Stimulated activated CD8-positive, alpha-beta memory T cell treated with anti-CD3 and anti-CD28 coated beads, Interleukin-12 subunit alpha, Interleukin-12 subunit beta, amount 100 ng/mL, for 1 hour (primary cell): ENCODE measurements around the gene TSHZ3.

Source experiments
- DNase-seq: peaks from one replicate; pipeline ENCODE4 v3.0.0-alpha.2; 2020; ENCODE audit warnings: low read depth

The TSHZ3 gene

DNA sequence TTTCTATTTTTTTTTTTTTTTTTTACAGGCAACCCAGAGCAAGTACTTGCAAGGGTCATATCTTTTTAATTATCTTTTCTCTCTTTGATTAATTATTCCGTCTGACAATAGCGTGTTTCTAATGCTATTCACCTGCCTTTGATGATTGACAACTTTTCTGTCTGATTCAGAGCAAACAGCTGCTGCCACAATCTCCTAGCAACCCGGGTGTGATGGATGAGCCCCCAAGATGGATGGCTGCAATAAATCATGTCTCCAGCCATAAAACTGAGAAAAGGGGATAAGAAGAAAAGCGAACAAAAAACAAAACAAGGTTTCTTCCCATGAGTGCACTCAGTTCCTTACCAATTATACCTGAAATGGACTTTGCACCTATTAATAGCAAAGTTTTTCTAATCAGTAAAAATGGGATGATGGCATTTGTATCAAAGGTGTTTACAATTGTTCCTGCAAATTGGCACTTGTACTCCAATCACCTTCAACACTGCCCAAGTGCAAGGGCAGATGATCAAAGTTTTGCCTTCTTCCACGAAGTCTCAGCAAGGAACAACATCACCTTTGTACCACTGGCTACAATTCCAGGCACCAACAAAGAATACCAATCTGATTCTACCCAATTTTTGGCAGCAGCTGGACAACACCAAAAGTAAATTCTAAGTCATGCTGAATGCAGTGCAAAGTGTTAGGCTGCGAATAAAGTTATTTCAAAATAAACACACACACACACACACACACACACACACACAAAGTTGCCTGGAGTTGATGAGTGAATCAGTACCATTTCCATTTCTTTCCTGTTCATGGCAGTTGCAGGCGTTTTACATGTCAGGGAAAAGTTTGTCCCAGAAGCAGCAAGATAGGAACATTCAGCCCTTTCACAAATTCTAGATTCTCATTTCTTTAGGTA is 12.0 kb downstream of the TSHZ3 start:
- no peak for DNase-seq

DNA sequence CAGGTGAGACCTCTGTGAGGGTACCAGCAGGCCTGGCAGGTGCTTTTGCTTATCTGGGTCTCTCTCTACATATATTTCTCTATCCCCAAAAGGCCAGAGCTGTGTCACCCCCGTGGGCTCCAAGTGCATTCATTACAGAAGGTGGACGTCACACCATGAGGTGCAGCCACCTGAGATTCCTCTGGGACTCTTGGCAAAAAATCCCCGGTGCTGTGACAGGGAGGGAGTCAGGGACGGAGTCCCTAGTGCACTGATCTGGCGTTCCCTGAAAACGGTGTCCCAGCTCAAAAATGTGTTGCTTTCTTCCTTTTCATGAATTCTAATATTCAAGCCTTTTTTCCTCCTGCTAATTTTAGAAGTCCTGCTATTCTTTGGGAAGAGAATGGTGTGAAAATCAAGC is 13.5 kb downstream of the TSHZ3 start:
- DNase-seq, result no peak

- DNase-seq, result no peak
Observed at GRCh38 chr19:31334849-31335624, 14.2 kb downstream of the TSHZ3 start.

- DNase-seq, result no peak
Observed at GRCh38 chr19:31334101-31334848, 15.0 kb downstream of the TSHZ3 start.

DNA sequence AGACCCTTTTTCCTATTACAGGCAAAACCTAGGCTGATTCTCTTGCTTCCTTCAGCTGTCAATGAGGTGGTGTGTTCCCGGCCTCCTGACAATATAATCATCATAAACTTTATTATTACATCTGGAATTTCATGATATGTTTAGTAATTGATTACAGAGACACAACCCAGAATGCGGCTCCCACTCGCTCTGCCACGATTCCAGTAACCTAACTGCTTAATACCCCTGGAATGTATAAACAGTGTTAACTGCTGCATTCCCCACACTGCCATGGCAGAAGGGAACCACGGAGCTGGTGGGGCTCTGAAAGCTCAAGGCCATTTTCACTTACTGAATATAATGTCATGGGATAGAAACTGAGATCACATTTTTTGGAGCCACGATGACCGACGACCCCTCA is 17.1 kb downstream of the TSHZ3 start:
- no peak for DNase-seq

DNA sequence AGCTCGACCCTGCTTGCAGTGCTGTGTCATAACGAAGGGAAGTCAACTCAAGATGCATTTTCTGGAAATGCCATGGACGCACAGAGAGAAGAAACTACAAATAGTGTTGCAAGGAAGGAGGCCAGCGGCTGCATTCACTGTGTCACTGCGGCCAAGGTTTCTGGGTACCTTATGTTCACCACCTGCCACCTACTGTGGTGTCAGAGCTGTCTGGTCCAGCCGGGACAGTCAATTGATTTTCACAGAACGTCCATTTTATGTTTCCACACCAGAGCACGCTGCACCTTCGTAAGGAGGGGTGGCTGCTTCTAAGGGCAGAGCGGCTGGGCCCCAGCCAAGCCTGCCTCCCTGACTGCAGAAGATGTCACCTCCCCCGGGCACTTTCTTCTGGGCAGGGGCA is 17.7 kb downstream of the TSHZ3 start:
- no peak for DNase-seq

DNA sequence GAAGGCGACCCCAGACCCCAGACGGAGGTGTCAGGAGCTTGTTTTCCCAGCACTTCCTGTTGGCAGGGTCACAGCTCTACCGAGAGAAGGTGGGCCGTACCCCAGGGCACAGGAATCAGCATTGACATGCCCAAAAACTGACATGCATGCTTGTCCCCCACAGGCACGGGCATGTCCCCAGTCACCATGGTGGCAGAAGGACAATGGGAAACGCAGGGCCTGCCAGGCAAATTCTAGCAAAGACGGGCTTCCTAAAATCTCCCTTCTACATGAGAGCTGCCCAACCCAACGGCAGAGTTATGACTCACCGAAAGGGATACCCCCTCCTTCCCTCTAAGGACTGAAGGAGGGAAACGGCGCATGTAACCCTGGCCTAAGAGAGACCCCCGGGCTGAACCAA is 18.5 kb downstream of the TSHZ3 start:
- DNase-seq, result no peak

- no peak for DNase-seq
Observed at GRCh38 chr19:31330237-31330636, 19.0 kb downstream of the TSHZ3 start.

- DNase-seq, result no peak
Observed at GRCh38 chr19:31329819-31330218, 19.4 kb downstream of the TSHZ3 start.

DNA sequence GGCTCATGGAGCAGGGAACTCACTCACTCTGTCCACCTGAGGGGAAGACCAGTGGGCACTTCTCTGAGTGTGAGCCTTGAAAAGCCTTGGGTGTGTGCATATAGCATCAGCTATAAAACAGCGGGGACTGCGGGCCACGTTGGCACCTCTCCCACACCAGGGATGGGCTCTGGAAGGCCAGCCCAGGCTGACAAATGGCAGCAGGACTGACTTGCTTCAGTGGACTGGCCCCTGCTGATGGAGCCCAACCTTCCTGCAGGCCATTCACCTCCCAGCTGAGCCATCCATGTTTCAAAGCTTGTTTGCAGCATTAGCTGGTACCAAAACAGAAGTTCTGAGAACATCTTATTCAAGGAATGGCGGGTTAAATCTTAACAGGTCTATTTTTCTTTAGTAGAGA is 21.0 kb downstream of the TSHZ3 start:
- DNase-seq, result no peak

- no peak for DNase-seq
Observed at GRCh38 chr19:31326329-31327028, 22.8 kb downstream of the TSHZ3 start.

DNA sequence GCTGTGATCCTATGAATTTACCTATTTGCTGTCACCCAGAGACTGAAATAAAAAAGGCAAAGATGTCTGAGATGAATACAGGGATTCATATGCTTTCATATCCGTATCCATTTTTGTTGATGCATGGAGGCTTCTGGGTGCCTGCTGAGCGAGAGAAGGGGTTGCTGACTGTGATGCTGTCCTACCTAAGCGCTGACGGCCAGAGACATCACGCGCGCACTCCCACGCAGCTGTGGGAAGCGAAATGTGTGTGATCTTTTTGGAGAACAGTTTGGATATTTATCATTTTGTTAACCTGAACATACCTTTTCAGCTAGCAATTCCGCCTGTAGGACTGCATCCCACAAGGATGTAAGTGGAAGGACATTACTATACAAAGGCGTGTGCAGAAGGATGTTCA is 23.9 kb downstream of the TSHZ3 start:
- DNase-seq, result no peak

DNA sequence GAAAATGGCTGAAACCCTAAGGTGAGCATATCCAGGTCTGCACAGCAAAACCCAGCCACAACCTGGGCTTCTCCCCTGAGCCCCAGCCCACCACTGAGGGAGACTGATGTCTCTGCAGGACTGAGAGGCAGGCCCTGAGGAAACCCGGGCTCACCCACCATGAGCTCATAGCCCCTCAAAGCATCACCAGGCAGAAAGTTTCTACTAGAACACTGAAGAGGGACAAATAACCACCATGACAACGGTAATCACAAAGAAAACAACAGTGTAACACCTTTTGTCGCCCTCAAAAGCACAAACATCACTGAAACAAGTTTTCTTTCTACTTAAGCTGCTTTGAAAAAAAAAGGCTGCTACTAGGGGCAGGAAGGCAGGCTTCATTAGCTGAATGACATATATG is 29.8 kb downstream of the TSHZ3 start:
- no peak for DNase-seq

DNA sequence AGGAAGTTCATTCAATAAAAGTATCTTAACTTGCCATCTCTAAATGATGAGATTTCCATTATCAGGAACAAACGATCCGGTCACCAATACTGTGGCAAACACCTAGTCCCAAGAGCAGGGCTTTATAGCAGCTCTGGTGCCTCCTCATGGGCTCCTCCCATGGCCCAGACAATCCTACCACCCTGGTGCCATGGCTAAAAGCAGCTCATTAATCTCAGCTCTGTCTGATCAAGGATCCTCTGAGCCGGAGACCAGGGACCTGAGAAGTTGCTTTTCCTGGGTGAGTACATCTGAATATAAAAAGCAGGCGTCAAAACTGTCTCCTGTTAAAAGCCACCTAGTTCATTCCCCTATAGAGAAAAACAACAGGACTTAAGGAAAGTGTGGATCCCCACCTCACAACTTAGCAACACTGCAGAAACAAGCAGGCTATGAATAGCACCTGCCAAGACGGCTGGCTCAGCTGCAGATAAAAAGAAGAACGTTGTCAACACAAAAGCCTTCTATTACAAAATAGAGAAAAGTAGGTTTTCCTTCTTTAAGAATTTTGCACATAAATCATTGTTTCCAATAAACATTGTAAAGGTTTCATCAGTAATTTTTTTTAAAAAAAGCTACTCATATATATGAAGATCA is 30.3 kb downstream of the TSHZ3 start:
- no peak for DNase-seq

DNA sequence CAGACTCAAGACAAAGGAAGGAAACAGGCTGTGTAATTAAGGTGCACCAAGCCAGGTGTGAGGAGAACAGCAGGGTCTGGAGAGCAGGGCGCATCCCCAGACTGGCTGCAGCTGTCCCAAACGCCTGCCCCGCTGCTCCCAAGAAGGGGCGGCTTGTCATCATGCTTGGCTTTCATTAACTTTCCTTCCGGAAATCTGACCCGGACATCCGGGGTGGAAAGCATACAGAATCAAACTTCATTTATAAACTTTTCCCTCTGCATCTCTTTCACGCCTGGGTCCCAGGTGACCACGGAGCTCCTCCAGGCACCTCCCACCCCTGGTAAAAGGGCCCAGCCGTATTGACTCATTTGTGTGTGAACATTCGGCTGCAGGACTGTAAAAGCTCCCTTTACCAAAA is 31.7 kb downstream of the TSHZ3 start:
- no peak for DNase-seq

DNA sequence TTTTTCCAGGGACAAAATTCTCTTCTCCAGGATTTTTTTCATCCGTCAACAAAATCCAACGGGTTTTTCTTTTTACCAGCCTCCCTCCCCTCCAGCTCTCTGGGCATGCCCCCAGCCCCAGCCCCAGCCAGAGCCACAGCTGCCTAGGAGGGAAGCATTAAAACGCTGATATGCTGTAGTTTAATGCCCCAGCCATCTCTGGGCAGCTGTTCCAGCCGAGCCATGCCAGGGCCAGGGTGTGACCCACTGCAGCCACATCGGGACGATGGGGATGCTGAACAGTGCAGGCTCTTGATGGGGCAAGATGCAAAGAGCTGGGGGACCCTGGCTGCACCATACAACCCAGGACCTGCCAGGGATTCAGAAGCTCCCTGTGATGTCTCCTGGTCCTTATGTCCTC is 32.1 kb downstream of the TSHZ3 start:
- no peak for DNase-seq

- no peak for DNase-seq
Observed at GRCh38 chr19:31316201-31316951, 32.9 kb downstream of the TSHZ3 start.

DNA sequence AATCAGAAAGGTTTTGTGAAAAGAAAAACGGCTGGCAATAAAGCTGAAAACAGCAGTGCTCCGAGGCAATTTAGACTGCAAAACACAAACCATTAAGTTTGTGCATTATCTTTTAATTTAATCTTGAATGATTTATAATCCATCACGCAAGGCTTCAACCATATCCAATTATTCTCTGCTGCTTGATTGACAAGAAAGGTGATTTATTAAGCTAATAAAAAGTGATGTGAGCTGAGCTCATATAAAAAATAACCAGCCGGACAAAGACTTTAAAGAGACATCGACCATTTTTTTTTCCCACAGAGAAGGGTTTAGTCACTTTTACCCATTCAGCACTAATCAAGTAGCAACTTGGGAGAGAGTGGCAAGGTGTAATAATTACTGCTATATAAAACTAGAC is 33.6 kb downstream of the TSHZ3 start:
- DNase-seq, result no peak

DNA sequence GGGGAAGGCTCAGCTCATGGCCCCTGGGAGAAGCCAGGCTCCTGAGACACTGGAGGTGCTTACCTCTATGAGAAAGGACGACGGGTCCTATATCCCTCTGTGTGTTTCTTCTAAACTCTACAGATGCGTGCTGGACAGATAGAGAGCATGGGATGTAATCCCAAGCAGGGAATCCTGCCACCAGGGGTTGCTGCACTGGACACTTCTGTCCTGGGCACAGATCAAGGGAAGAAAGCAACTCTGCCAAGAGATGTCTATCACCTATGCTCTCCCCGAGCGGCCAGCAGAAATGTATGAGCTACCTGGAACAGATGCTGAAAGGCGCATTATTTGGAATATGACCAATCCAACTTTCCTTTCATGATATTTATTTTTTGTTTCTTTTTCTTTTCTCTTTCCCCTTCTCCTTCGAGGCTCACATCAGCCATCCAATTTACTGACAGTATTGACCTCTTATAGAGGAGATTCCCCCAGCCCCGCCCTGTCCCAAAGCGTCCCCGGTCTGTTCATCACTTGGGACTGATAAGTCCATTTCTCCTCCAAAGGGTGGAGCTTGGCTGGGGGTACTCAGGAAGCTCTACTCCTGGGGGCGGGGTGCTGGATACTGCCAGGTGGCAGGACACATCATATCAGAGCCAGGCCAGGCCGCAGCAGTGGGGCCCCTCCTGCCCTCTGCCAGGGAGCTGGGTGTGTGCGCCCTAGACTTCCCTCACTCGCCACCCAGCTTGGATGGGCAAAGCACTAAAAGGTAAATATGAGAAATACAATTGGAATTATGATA is 34.2 kb downstream of the TSHZ3 start:
- no peak for DNase-seq

GRCh38 chr19:31314156-31314555 is 35.1 kb downstream of the TSHZ3 start:
- no peak for DNase-seq
